Choroid plexus epithelial cell (primary cell): ENCODE data around the gene GPBP1.

Experiments used
- DNase-seq: peaks from one replicate; pipeline ENCODE4 v3.0.0-alpha.2; 2010; ENCODE audit warnings: low read depth
- H3K4me3 ChIP-seq: 2 replicates; pipeline ENCODE4 v1.5.1; 2011; ENCODE audit warnings: low read depth, mild to moderate bottlenecking, control low read depth, low read length, moderate library complexity
- CTCF ChIP-seq: conservative IDR thresholded peaks from 2 replicates; pipeline ENCODE4 v1.5.1; 2011; ENCODE audit warnings: low read depth, mild to moderate bottlenecking, control low read depth, inconsistent platforms, low read length, moderate library complexity

The GPBP1 gene

GRCh38 chr5:57171816-57172465 lies 1.9 kb upstream of the GPBP1 start:
- no peak for TF ChIP-seq CTCF
- peak overlapping the region; percentile 99 for H3K4me3 ChIP-seq
- peak; percentile 39 for DNase-seq

GRCh38 chr5:57172466-57173318 lies 1.2 kb upstream of the GPBP1 start:
- H3K4me3 ChIP-seq, result peak overlapping the region; percentile 99
- no peak for TF ChIP-seq CTCF
- peak; percentile 50 for DNase-seq

DNA sequence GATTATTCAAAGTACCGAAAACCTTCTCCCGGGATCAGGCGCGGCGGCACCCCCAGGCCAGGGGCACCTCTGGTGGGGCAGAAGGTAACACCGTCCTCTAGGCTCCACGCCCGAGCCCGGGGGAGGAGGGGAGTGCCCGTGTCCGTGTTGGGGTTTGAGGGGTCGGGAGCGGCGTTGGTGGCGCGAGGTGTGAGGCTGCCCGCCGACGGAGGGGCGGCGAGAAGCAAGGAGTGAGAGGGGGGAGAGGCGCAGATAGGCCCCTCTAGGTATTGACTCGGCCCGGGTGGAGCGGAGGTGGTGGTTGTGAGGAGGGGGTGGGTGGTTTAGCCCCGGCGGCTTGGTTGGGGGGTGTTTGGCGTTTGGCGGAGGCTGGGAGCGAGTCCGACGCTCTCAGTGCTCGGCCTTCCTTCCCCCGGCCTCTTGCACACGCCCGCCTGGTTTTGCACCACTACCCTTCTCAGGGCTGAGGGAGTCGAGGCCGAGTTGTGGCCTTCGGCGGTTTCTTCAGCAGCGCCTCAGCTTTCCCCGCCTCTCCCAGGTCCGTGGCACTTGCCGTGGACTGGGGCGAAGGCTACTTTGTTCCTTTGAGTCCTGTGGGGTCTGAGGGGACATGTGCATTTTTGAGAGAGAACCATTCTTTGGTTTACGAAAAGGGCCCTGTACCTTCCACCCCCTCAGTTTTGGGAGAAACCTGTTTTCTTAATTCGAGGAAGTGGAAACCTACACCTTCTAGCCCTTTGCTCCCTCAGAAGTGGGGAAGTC lies 450 bp downstream of the GPBP1 start:
- TF ChIP-seq CTCF, result no peak
- DNase-seq, result peak; percentile 42
- H3K4me3 ChIP-seq, result peak overlapping the region; percentile 99

- DNase-seq, result no peak
- TF ChIP-seq CTCF, result no peak
- H3K4me3 ChIP-seq, result peak overlapping the region; percentile 99
These were observed 1.1 kb downstream of the GPBP1 start for GRCh38 chr5:57174890-57175510.

DNA sequence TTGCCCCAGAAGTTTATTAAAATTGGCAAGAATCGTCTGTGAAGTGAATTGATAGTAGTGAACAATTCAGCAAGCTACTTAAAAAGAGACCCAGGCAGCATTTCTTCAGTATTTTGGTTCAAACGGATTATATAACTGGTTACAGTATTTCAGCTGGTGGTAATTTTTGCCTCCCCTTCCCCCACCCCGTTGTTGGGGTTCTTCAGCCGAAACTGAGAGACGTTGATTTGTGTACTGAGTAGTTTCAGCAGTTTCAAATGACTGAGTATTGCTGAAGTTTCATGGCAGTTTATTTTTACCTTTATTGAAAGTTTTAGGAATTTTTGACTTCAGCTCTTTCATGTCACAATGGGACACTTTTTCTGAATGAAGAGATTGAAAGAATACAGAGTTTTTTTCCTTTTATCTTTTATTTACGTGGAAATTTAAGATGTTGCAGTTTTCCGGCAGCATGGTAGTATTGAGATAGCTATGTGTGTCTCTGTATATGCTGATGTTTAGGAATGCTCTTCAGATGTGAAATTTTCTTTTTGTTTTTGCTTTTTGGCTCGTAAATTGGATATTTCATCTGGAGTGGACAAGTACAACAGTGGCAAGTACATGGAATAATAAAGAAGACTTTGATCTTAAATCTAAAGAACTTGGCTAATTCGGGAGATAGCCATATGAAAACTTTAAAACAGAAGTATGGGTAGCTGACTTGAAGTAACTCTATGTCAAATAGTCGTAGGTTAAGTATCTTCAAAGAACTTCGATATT lies 1.9 kb downstream of the GPBP1 start:
- DNase-seq, result no peak
- peak overlapping the region; percentile 99 for H3K4me3 ChIP-seq
- TF ChIP-seq CTCF, result no peak

DNA sequence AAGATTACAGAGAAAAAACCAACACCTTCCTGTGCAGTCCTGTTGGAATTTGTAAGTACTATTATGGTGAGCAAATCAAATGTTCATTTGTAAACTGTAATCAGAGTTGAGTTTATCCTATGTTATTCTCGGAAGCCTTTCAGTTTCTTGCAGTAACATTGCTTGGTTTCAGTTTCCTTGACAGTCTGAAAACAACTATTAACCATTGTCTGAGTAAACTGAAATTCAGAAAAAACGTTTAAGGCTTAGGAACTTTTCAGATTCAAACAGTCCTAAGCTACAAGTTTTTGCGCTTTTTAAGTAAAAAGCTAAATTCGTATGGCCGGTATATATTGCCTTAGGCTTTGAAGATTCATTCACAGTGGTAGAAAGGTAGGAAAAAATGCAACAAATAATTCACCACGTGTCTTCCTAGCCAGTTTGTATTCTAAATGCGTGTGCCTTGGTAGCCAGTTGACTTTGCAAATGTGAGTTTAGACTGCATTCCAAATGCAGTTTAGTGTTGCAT lies 2.5 kb downstream of the GPBP1 start:
- peak overlapping the region; percentile 99 for H3K4me3 ChIP-seq
- TF ChIP-seq CTCF, result no peak
- peak; percentile 79 for DNase-seq
